Spinal cord (tissue), 10 donors: ENCODE measurements around the gene ZNF609. TPM values are rescaled to one million over a fixed set of nuclear protein-coding genes. Genes with fewer than 3 reads are reported as not detected.
A peak's percentile ranks its signal among the peaks of the same experiment; 100 is the strongest.

Experiments
- DNase-seq, 6 donors: peaks; one replicate each; pipeline versions ENCODE4 v3.0.0 to v3.0.0-alpha.2; 2013 to 2015; ENCODE audit warnings: low spot score in 6 of 6, low read depth in 4 of 6
- H3K27ac ChIP-seq: one replicate; pipeline ENCODE4 v1.5.1; 2013; ENCODE audit warnings: low read depth, low read length, control low read depth
- H3K27me3 ChIP-seq: one replicate; pipeline ENCODE4 v1.6.1; 2013; ENCODE audit warnings: low read length; ENCODE audit not compliant: control insufficient read depth, insufficient read depth
- H3K36me3 ChIP-seq: one replicate; pipeline ENCODE4 v1.6.1; 2013; ENCODE audit warnings: low read length; ENCODE audit not compliant: control insufficient read depth, insufficient read depth
- H3K4me1 ChIP-seq: one replicate; pipeline ENCODE4 v1.6.1; 2013; ENCODE audit warnings: low read length; ENCODE audit not compliant: control insufficient read depth, insufficient read depth
- H3K4me3 ChIP-seq: one replicate; pipeline ENCODE4 v1.5.1; 2013; ENCODE audit warnings: low read depth, low read length, control low read depth
- H3K9me3 ChIP-seq: one replicate; pipeline ENCODE4 v1.6.1; 2013; ENCODE audit warnings: low read length; ENCODE audit not compliant: control insufficient read depth, insufficient read depth
- WGBS: methylation state at CpG from one replicate; pipeline ENCODE4 v1.1.5; 2013; ENCODE audit warnings: missing lambda C conversion rate; ENCODE audit not compliant: insufficient coverage; 5-methylcytosine and 5-hydroxymethylcytosine counted together
- polyA plus RNA-seq, 2 donors: library from polyadenylated mRNA; unstranded; fragments of 120-200 nt; gene quantifications; one replicate each; pipeline ENCODE4 v1.2.1, GENCODE V29; 2013; ENCODE audit not compliant: insufficient read length in 2 of 2
- total RNA-seq, 2 donors: library from RNA; depleted of rRNA in 1 of 2; stranded (reverse); fragments of 120-200 nt in 1 of 2; fragments of >200 nt in 1 of 2; gene quantifications; one replicate each; pipeline versions ENCODE4 v1.2.3 to v1.2.4, GENCODE V29; 2013 to 2014
- donor health status: healthy.

Gene ZNF609
- total and polyA plus RNA-seq, 4 donors: 20.9 to 34.5 (median 30.6) TPM

DNA sequence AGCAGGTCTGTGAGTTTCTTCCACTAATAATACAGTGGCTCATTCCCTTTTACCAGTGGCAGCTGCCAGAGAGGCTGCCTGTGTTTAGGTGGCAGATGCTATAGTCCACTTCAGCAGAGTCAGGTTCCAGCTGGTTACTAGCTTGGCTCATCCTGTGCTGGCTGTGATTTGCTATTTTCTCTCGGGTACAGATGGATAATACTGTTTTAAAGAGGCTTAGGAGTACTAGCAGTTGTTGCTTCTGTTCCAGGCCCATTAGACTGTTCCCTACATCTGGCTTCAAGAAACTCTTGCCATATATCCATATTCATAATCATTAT lies 41.0 kb downstream of the ZNF609 start:
- Histone ChIP-seq H3K27ac (peak overlapping the region; percentile 54), H3K4me3 (no peak overlapping the region), H3K4me1 (peaks cover 26% of the 10 kb centered on the region), H3K36me3 (peaks cover 10% of the 10 kb centered on the region), H3K9me3 (no peaks in the 10 kb centered on the region), H3K27me3 (no peaks in the 10 kb centered on the region)
- peak in 2 of 6 donors; percentile 55 to 81 for DNase-seq
- no CpG with 5 or more reads among the region's 1 CpG for WGBS

DNA sequence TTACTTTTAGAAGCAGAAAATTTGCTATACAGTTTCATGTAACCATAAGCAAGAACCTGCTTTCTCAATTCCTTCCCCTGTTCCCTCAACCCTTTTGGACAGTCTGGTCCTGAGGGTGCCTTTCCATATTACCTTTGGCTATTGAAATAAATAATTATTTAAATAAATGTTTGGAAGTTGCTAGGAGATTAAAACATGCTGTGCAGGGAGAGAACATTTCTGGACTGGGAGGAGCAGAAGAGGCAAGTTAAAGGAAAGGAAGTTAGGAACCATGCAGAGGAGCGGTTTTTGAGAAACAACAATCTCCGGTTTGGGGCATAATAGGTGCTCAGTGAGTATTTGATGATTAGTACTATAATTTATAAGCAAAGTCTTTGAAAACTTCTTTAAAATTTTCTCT lies 41.8 kb downstream of the ZNF609 start:
- Histone ChIP-seq H3K27me3 (no peaks in the 10 kb centered on the region), H3K27ac (peak overlapping the region; percentile 54), H3K36me3 (peaks cover 10% of the 10 kb centered on the region), H3K4me1 (peaks cover 27% of the 10 kb centered on the region), H3K9me3 (no peaks in the 10 kb centered on the region), H3K4me3 (no peak overlapping the region)
- WGBS: no CpG with 5 or more reads among the region's 2 CpGs
- DNase-seq: no peak

DNA sequence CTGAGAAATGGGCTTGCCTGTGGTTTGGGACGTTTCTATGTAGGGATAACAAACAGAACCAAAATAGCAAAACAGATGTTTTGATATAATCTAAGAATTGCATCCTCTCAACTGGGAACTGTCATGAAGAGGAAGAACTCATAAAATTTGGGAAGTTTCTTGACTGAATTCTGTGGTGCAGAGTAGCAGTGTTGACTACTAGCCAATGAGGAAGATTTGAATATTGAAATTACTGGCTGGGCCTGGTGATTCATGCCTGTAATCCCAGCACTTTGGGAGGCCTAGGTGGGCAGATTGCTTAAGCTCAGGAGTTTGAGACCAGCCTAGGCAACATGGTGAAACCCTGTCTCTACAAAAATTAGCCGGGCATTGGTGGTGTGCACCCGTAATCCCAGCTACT lies 42.2 kb downstream of the ZNF609 start:
- WGBS: 90% methylated on average over 2 of the region's 3 CpGs
- no peak overlapping the region for H3K4me3 ChIP-seq
- H3K9me3 ChIP-seq: no peaks in the 10 kb centered on the region
- no peaks in the 10 kb centered on the region for H3K27me3 ChIP-seq
- no peak for DNase-seq
- H3K36me3 ChIP-seq: peaks cover 10% of the 10 kb centered on the region
- peaks cover 31% of the 10 kb centered on the region for H3K4me1 ChIP-seq
- peak overlapping the region; percentile 54 for H3K27ac ChIP-seq

DNA sequence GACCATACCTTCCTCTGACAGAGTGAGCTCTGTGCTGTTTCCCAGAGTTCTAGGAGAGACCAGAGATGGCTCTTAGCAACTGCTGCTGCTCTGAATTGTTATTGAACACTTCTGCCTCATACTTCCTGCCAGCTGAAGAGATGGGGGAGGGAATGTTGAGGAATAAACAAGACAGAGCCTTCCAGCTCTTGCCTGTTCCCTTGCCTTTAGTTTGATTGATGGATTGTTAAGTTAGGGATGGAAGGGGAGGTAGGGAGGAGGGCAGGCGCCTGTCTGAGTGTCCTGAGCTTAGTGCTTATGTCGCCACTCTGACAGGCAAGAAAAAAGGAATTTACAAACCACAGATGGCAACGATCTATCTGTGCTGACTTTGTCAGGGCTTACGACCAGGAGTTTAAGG lies 42.8 kb downstream of the ZNF609 start:
- H3K4me1 ChIP-seq: peaks cover 31% of the 10 kb centered on the region
- no peaks in the 10 kb centered on the region for H3K27me3 ChIP-seq
- no peak overlapping the region for H3K4me3 ChIP-seq
- peaks cover 10% of the 10 kb centered on the region for H3K36me3 ChIP-seq
- H3K9me3 ChIP-seq: no peaks in the 10 kb centered on the region
- WGBS: no CpG with 5 or more reads among the region's 4 CpGs
- peak overlapping the region; percentile 49 for H3K27ac ChIP-seq
- DNase-seq: peak in 3 of 6 donors; percentile 46 to 82 (median 62)

GRCh38 chr15:64503640-64504039 lies 43.3 kb downstream of the ZNF609 start:
- H3K27me3 ChIP-seq: no peaks in the 10 kb centered on the region
- H3K4me1 ChIP-seq: peaks cover 31% of the 10 kb centered on the region
- no CpG with 5 or more reads among the region's 1 CpG for WGBS
- H3K36me3 ChIP-seq: peaks cover 10% of the 10 kb centered on the region
- peak overlapping the region; percentile 33 for H3K27ac ChIP-seq
- H3K9me3 ChIP-seq: no peaks in the 10 kb centered on the region
- H3K4me3 ChIP-seq: no peak overlapping the region
- DNase-seq: no peak

GRCh38 chr15:64507293-64507802 lies 47.0 kb downstream of the ZNF609 start:
- peak overlapping the region; percentile 71 for H3K27ac ChIP-seq

DNA sequence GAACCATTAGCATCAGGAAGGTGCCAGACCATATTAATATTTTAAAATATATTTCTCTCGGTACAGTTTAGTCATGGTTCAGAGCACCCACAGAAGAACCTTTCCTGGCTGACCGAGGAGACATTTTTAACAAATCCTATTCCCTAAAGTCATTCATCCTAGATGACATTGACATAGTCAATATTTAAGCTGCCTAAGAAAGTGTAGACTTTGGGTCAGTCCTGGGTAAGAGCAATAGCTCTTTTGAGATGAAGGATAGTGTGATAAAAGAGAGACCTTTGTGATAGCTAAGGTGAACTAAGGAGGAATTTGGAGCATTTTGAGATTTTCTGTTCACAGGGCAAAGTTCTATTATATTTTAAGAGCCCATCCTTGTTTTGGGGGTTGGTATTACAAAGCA lies 47.5 kb downstream of the ZNF609 start:
- no peak overlapping the region for H3K4me3 ChIP-seq
- peaks cover 2% of the 10 kb centered on the region for H3K36me3 ChIP-seq
- no peak for DNase-seq
- no peaks in the 10 kb centered on the region for H3K27me3 ChIP-seq
- no peaks in the 10 kb centered on the region for H3K9me3 ChIP-seq
- peaks cover 15% of the 10 kb centered on the region for H3K4me1 ChIP-seq
- H3K27ac ChIP-seq: peak overlapping the region; percentile 71
- WGBS: no CpG with 5 or more reads among the region's 2 CpGs

More at GRCh38 chr15:64507293-64507802, 47.0 kb downstream of the ZNF609 start:
- no peaks in the 10 kb centered on the region for H3K27me3 ChIP-seq
- 13% methylated on average over 2 of the region's 3 CpGs for WGBS
- peak in 4 of 6 donors; percentile 36 to 94 (median 64) for DNase-seq
- peaks cover 2% of the 10 kb centered on the region for H3K36me3 ChIP-seq
- no peak overlapping the region for H3K4me3 ChIP-seq
- H3K9me3 ChIP-seq: no peaks in the 10 kb centered on the region
- H3K4me1 ChIP-seq: peaks cover 18% of the 10 kb centered on the region

DNA sequence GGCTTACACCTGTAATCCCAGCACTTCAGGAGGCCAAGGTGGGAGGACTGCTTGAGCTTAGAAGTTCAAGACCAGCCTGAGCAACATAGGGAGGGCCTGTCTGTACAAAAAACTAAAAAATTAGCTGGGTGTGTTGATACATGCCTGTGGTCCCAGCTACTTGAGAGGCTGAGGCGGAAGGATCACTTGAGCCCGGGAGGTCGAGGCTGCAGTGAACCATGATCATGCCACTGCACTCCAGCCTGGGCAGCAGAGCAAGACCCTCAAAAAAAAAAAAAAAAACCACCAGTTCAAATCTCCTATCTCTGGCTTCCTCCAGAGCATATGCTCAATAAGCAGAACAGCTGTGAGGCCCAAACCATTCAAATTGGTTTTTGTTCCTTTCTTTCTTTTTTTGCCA lies 53.4 kb downstream of the ZNF609 start:
- H3K9me3 ChIP-seq: no peaks in the 10 kb centered on the region
- H3K4me3 ChIP-seq: no peak overlapping the region
- WGBS: no CpG with 5 or more reads among the region's 3 CpGs
- H3K27ac ChIP-seq: no peak overlapping the region
- H3K4me1 ChIP-seq: no peaks in the 10 kb centered on the region
- no peaks in the 10 kb centered on the region for H3K27me3 ChIP-seq
- no peak for DNase-seq
- no peaks in the 10 kb centered on the region for H3K36me3 ChIP-seq

DNA sequence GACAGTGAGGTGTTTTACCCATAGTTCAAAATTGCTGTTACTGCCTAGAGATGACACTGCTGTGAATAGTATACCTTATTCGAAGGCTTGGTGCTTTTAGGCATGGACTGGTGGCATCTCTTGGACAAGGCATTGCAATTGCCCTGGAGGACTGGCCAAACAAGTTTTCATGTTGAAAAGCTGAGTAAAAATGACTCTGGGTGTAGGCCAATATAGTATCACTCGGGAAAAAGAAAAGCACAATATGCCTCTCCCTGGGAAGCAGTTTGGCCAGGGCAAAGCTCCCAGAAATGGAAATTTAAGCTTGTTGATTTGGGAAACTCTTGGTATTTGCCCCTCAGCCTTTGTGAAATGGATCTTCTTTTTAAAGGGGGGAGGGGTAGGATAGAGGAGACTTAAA lies 54.8 kb downstream of the ZNF609 start:
- Histone ChIP-seq H3K27me3 (no peaks in the 10 kb centered on the region), H3K9me3 (no peaks in the 10 kb centered on the region), H3K27ac (no peak overlapping the region), H3K4me3 (no peak overlapping the region), H3K4me1 (no peaks in the 10 kb centered on the region), H3K36me3 (no peaks in the 10 kb centered on the region)
- DNase-seq: peak in 1 of 6 donors; percentile 62
- WGBS: 49% methylated on average over 2 of the region's 2 CpGs

- no peak for DNase-seq
- no peaks in the 10 kb centered on the region for H3K4me1 ChIP-seq
- no peak overlapping the region for H3K27ac ChIP-seq
- no peak overlapping the region for H3K4me3 ChIP-seq
- no peaks in the 10 kb centered on the region for H3K9me3 ChIP-seq
- no peaks in the 10 kb centered on the region for H3K27me3 ChIP-seq
- 90% methylated on average over 8 of the region's 9 CpGs for WGBS
- H3K36me3 ChIP-seq: no peaks in the 10 kb centered on the region
These were observed 55.4 kb downstream of the ZNF609 start for GRCh38 chr15:64515825-64516224.
